Esophagus muscularis mucosa (tissue), 4 donors: ENCODE results near the gene HOXA4. TPM values are rescaled to one million over a fixed set of nuclear protein-coding genes. Genes with fewer than 3 reads are reported as not detected.

Experiments used
- DNase-seq: peaks from one replicate; pipeline ENCODE4 v3.0.0-alpha.2; 2017; ENCODE audit errors: extremely low spot score
- H3K27ac ChIP-seq, 4 donors: fragments of 200-600 bp; sonication (generic); replicated peaks in 1 of 4; 1 replicate in 3 of 4; 2 replicates in 1 of 4; pipeline ENCODE4 v1.5.1; 2016 to 2019; ENCODE audit warnings: mild to moderate bottlenecking in 1 of 4
- H3K27me3 ChIP-seq, 4 donors: fragments of 200-600 bp; sonication (generic); one replicate each; pipeline versions ENCODE4 v1.5.1 to v1.6.0; 2016 to 2019
- H3K36me3 ChIP-seq, 4 donors: fragments of 200-600 bp; sonication (generic); one replicate each; pipeline ENCODE4 v1.5.1; 2016 to 2019
- H3K4me1 ChIP-seq, 4 donors: fragments of 200-600 bp; sonication (generic); one replicate each; pipeline ENCODE4 v1.5.1; 2016 to 2019
- H3K4me3 ChIP-seq, 4 donors: fragments of 200-600 bp; sonication (generic); 1 replicate in 2 of 4; 2 replicates in 2 of 4; pipeline ENCODE4 v1.5.1; 2016 to 2019; ENCODE audit warnings: mild to moderate bottlenecking in 4 of 4, moderate library complexity in 1 of 4
- H3K9me3 ChIP-seq, 4 donors: fragments of 200-600 bp; sonication (generic); 1 replicate in 3 of 4; 2 replicates in 1 of 4; pipeline ENCODE4 v1.5.1; 2016 to 2019
- EP300 ChIP-seq: sonication (generic); formaldehyde crosslinking; IDR thresholded peaks from one replicate; pipeline ENCODE4 v1.6.1; 2017; ENCODE audit warnings: antibody characterized with exemption
- POLR2A ChIP-seq: fragments of 450-650 bp; IDR thresholded peaks from one replicate; pipeline ENCODE4 v1.6.1; 2017; ENCODE audit warnings: antibody characterized with exemption, moderate library complexity, mild to moderate bottlenecking, low read depth
- POLR2AphosphoS5 ChIP-seq, 2 donors: sonication (generic); formaldehyde crosslinking; IDR thresholded peaks; one replicate each; pipeline ENCODE4 v1.6.1; 2017; ENCODE audit warnings: antibody characterized with exemption in 2 of 2
- WGBS: methylation state at CpG from one replicate; pipeline ENCODE4 v1.1.5; 2018; 5-methylcytosine and 5-hydroxymethylcytosine counted together
- intact Hi-C: fragments of 100-400 bp; cut with DNase I; formaldehyde crosslinking; loops from one replicate; pipeline ENCODE4 v1.15.1; 2023
- total RNA-seq, 4 donors: library from RNA; depleted of rRNA; stranded (reverse); fragments of >200 nt; gene quantifications; one replicate each; pipeline versions ENCODE4 v1.1.0 to v1.2.1, GENCODE V29; 2016
- TF ChIP-seq, protein P1 (sequence below), 3 experiments: fragments of 200-600 bp in 2 of 3; fragments of 450-650 bp in 1 of 3; sonication (generic) in 2 of 3; IDR thresholded peaks; one replicate each; pipeline ENCODE4 v1.5.1; 2017 to 2019; ENCODE audit warnings: antibody characterized with exemption in 3 of 3, mild to moderate bottlenecking in 2 of 3, moderate library complexity in 1 of 3

HOXA4 gene
- total RNA-seq, 4 donors from 2014 or later = 12.5 to 26.8 (median 18.1) TPM

DNA sequence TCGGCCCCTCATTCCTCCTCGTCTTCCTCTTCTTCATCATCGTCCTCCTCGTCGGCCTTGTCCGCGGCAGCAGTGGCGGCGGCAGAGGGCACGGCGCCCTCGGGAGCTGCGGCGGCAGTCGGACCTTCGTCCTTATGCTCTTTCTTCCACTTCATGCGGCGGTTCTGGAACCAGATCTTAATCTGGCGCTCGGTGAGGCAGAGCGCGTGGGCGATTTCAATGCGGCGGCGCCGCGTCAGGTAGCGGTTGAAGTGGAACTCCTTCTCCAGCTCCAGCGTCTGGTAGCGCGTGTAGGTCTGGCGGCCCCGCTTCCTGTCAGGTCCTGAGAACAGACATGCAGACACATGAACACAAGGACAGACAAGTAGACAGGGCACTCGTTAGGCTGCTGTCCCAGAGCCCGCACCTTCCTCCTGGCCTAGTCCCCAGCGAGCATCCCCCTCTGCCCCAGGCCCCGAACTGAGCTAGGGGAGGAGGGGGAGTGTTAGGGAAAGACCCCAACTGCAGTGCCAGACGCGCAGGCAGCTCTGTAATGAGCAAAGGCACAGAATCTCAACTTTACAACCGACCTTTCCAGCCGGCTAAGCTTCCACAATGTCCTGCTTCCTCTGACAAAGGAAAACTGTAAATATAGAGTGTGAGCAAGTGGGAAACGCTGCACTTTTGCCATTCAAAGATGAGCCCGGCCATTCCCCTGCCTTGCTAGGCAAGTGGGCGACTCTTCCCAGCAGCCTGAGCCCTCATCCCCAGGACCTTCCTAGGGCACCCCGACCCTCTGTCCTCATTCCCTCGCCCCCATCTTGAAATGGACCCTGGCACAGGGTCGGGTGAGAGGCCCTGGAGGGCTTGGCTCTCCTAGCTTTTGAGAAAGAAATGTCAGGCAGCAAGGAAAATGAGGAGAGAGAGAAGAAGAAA lies 24.6 kb upstream of the HOXA4 start:
- Histone ChIP-seq H3K4me1 (peaks cover 45 to 77% (median 61%) of the 10 kb centered on the region in 4 donors), H3K27me3 (peaks cover 38 to 98% (median 88%) of the 10 kb centered on the region in 4 donors), H3K36me3 (no peaks in the 10 kb centered on the region), H3K9me3 (no peaks in the 10 kb centered on the region), H3K4me3 (peak overlapping the region; percentile 14 to 54 (median 36)), H3K27ac (no peak overlapping the region)
- TF ChIP-seq, protein P1, sequence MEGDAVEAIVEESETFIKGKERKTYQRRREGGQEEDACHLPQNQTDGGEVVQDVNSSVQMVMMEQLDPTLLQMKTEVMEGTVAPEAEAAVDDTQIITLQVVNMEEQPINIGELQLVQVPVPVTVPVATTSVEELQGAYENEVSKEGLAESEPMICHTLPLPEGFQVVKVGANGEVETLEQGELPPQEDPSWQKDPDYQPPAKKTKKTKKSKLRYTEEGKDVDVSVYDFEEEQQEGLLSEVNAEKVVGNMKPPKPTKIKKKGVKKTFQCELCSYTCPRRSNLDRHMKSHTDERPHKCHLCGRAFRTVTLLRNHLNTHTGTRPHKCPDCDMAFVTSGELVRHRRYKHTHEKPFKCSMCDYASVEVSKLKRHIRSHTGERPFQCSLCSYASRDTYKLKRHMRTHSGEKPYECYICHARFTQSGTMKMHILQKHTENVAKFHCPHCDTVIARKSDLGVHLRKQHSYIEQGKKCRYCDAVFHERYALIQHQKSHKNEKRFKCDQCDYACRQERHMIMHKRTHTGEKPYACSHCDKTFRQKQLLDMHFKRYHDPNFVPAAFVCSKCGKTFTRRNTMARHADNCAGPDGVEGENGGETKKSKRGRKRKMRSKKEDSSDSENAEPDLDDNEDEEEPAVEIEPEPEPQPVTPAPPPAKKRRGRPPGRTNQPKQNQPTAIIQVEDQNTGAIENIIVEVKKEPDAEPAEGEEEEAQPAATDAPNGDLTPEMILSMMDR (IDR thresholded peaks at IDR 0.05) = no peak
- TF ChIP-seq POLR2AphosphoS5 (IDR thresholded peaks at IDR 0.05) (no peak), POLR2A (no peak), EP300 (no peak)
- WGBS = 13% methylated on average over 46 of the region's 48 CpGs
- no peak for DNase-seq
- intact Hi-C loops = loop anchor here (5.0 to 10.0 kb wide), 2 partner anchors 1260 to 1293 kb away; no protein-coding TSS in a partner anchor

GRCh38 chr7:27154369-27154768 lies 23.8 kb upstream of the HOXA4 start:
- WGBS = 49% methylated on average over 9 of the region's 10 CpGs
- Histone ChIP-seq H3K27ac (no peak overlapping the region), H3K27me3 (peaks cover 38 to 95% (median 81%) of the 10 kb centered on the region in 4 donors), H3K36me3 (no peaks in the 10 kb centered on the region), H3K4me3 (no peak overlapping the region), H3K9me3 (no peaks in the 10 kb centered on the region), H3K4me1 (peaks cover 45 to 73% (median 60%) of the 10 kb centered on the region in 4 donors)
- intact Hi-C loops = loop anchor here (10.0 kb wide), 1 partner anchor 1260 kb away; no protein-coding TSS in a partner anchor
- TF ChIP-seq EP300 (no peak), POLR2A (no peak), POLR2AphosphoS5 (IDR thresholded peaks at IDR 0.05) (no peak)
- TF ChIP-seq, protein P1 (IDR thresholded peaks at IDR 0.05) = no peak
- no peak for DNase-seq

DNA sequence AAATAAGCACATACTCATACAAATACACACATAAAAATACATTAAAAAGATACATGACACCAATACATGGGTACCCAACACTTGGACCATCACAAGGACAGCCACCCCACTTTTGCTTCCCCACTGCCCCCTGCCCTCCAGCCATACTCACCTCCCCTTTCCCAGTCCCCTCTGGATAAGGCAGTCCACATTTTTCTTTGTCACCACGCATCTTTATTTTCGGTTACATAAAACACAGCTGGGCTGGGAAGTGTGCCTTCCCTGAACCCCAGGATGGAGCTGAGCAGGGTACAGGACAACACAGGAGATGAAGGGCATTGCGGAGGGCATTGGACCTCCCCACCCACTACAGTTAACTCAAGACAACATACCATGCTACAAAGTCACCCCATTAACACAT lies 23.0 kb upstream of the HOXA4 start:
- Histone ChIP-seq H3K9me3 (no peaks in the 10 kb centered on the region), H3K4me3 (no peak overlapping the region), H3K27ac (no peak overlapping the region), H3K27me3 (peaks cover 38 to 95% (median 73%) of the 10 kb centered on the region in 4 donors), H3K4me1 (peaks cover 45 to 70% (median 59%) of the 10 kb centered on the region in 4 donors), H3K36me3 (no peaks in the 10 kb centered on the region)
- WGBS = 44% methylated on average over 3 of the region's 3 CpGs
- no peak for TF ChIP-seq POLR2AphosphoS5 (IDR thresholded peaks at IDR 0.05)
- TF ChIP-seq, protein P1 (IDR thresholded peaks at IDR 0.05) = no peak
- TF ChIP-seq EP300 = no peak
- no peak for TF ChIP-seq POLR2A
- intact Hi-C loops = loop anchor here (10.0 kb wide), 1 partner anchor 1259 kb away; no protein-coding TSS in a partner anchor
- DNase-seq = no peak

DNA sequence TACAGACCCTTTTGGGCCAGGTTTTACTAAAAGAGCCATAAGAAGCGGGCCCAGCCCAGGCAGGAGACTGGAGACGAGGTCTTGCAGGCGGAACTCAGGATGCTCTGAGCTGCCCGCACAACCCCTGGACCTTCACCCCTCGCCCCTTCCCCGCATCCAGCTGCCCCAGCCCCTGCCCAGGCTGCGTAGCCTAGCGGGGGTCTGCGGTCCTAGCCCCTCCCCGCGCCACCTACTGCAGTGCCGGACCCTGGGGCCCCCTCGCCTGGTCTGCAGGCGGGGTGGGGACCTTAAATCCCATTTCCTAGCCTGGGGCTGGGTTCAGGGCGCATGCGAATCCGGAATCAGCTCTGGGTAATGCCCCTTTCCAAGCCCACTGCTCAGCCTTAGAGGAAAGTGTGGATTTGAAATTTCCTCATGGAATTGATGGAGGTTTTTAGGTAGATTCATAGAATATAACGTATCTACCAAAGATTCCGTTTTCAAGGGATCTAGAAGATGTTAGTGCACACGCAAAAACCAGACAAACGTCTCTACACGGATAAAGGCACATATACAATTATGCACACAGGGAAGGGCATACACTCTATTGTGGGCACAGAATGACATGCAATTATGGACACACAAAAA lies 22.4 kb upstream of the HOXA4 start:
- intact Hi-C loops = loop anchor here (10.0 kb wide), 1 partner anchor 1258 kb away; no protein-coding TSS in a partner anchor
- H3K36me3 ChIP-seq = no peaks in the 10 kb centered on the region
- H3K9me3 ChIP-seq = no peaks in the 10 kb centered on the region
- no peak for DNase-seq
- peak overlapping the region in 3 of 4 donors; percentile 42 to 58 (median 46) for H3K4me3 ChIP-seq
- TF ChIP-seq, protein P1 (IDR thresholded peaks at IDR 0.05) = no peak
- TF ChIP-seq POLR2A (no peak), EP300 (no peak), POLR2AphosphoS5 (IDR thresholded peaks at IDR 0.05) (no peak)
- H3K27me3 ChIP-seq = peaks cover 40 to 95% (median 68%) of the 10 kb centered on the region in 4 donors
- 40% methylated on average over 21 of the region's 22 CpGs for WGBS
- H3K4me1 ChIP-seq = peaks cover 51 to 68% (median 62%) of the 10 kb centered on the region in 4 donors
- H3K27ac ChIP-seq = peak overlapping the region in 1 of 4 donors; percentile 28
